ENCODE measurements around the gene SS18.

GRCh38 chr18:26103579-26103978 lies 13.2 kb upstream of the SS18 start:
- TF ChIP-seq, protein P1, sequence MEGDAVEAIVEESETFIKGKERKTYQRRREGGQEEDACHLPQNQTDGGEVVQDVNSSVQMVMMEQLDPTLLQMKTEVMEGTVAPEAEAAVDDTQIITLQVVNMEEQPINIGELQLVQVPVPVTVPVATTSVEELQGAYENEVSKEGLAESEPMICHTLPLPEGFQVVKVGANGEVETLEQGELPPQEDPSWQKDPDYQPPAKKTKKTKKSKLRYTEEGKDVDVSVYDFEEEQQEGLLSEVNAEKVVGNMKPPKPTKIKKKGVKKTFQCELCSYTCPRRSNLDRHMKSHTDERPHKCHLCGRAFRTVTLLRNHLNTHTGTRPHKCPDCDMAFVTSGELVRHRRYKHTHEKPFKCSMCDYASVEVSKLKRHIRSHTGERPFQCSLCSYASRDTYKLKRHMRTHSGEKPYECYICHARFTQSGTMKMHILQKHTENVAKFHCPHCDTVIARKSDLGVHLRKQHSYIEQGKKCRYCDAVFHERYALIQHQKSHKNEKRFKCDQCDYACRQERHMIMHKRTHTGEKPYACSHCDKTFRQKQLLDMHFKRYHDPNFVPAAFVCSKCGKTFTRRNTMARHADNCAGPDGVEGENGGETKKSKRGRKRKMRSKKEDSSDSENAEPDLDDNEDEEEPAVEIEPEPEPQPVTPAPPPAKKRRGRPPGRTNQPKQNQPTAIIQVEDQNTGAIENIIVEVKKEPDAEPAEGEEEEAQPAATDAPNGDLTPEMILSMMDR (IDR thresholded peaks at IDR 0.05; ENCODE audit: poor library complexity) = no peak
- no peak for TF ChIP-seq EZH2 (IDR thresholded peaks at IDR 0.05; ENCODE audit: borderline replicate concordance)

Data from hepatocyte (in vitro differentiated cells).